A549 (cell line): ENCODE measurements around the gene RBM25. TPM values are rescaled to one million over a fixed set of nuclear protein-coding genes. Genes with fewer than 3 reads are reported as not detected.

ENCODE experiments used
- ATAC-seq, 2 experiments: fragments of 200-7000 bp in 1 of 2; fragments of >200 bp in 1 of 2; cut with Nextera tagmentation in 1 of 2; cut with Tn5 transposase in 1 of 2; 3 replicates each; pipeline versions ENCODE4 v1.8.0 to v1.9.1; 2018 to 2020; ENCODE audit warnings: mild to moderate bottlenecking in 1 of 2, moderate library complexity in 1 of 2
- CTCF ChIA-PET: fragments of 300-600 bp; sonication (Branson Sonifier 250); formaldehyde crosslinking; extraction: SDS; loops from one replicate; lab custom pipeline; 2021; ENCODE audit warnings: antibody characterized with exemption, inconsistent platforms; lab: Yijun Ruan, JAX
- POLR2A ChIA-PET: fragments of 350-600 bp; formaldehyde crosslinking; extraction: SDS; loops from one replicate; lab custom pipeline; 2021; ENCODE audit warnings: antibody characterized with exemption, inconsistent platforms; lab: Yijun Ruan, JAX
- DNase-seq, 2 experiments: peaks; one replicate each; pipeline versions ENCODE4 v3.0.0 to v3.0.0-alpha.2; 2011 to 2016; ENCODE audit warnings: low read depth in 1 of 2, low spot score in 1 of 2
- FAIRE-seq: peaks from 2 replicates; lab custom pipeline; 2011; peaks lifted over from hg19 to GRCh38; lab: Jason Lieb, UNC
- H3K27ac ChIP-seq, 2 experiments: fragments of >200 bp; sonication (Bioruptor Twin); formaldehyde crosslinking; 3 replicates each; pipeline ENCODE4 v1.5.1; 2016 to 2017
- H3K4me1 ChIP-seq: fragments of >200 bp; sonication (Bioruptor Twin); formaldehyde crosslinking; 3 replicates; pipeline ENCODE4 v1.6.1; 2016
- H3K4me2 ChIP-seq: fragments of >200 bp; sonication (Bioruptor Twin); formaldehyde crosslinking; 3 replicates; pipeline ENCODE4 v1.6.1; 2016
- H3K4me3 ChIP-seq: fragments of >200 bp; sonication (Bioruptor Twin); formaldehyde crosslinking; 3 replicates; pipeline ENCODE4 v1.5.1; 2016
- H3K9me3 ChIP-seq: fragments of >200 bp; sonication (Bioruptor Twin); formaldehyde crosslinking; 3 replicates; pipeline ENCODE4 v1.6.1; 2016
- CBX2 ChIP-seq: fragments of 200-600 bp; sonication (generic); IDR thresholded peaks from 2 replicates; pipeline ENCODE4 v1.6.1; 2016; ENCODE audit warnings: low read depth, mild to moderate bottlenecking, borderline replicate concordance
- CHD4 ChIP-seq: fragments of 200-600 bp; sonication (generic); IDR thresholded peaks from 2 replicates; pipeline ENCODE4 v1.6.1; 2016; ENCODE audit warnings: antibody characterized with exemption, mild to moderate bottlenecking, borderline replicate concordance
- EHF ChIP-seq: fragments of 250-450 bp; sonication (Bioruptor Pico); IDR thresholded peaks from 2 replicates; pipeline ENCODE4 v1.5.0; 2020; ENCODE audit warnings: mild to moderate bottlenecking
- EHMT2 ChIP-seq: fragments of 200-600 bp; sonication (generic); IDR thresholded peaks from 2 replicates; pipeline ENCODE4 v1.6.1; 2016; ENCODE audit warnings: antibody characterized with exemption, low read depth, mild to moderate bottlenecking, moderate library complexity
- EP300 ChIP-seq, 2 experiments: fragments of >200 bp; sonication (Bioruptor Twin); formaldehyde crosslinking; IDR thresholded peaks; 2 replicates in 1 of 2; 3 replicates in 1 of 2; pipeline ENCODE4 v1.6.1; 2016 to 2017
- FOSB ChIP-seq: fragments of 250-450 bp; sonication (Bioruptor Pico); IDR thresholded peaks from 2 replicates; pipeline ENCODE4 v1.5.0; 2020; ENCODE audit warnings: mild to moderate bottlenecking, moderate library complexity
- FOXS1 ChIP-seq: fragments of 250-450 bp; sonication (Bioruptor Pico); IDR thresholded peaks from 2 replicates; pipeline ENCODE4 v1.5.0; 2020; ENCODE audit warnings: mild to moderate bottlenecking, moderate library complexity
- GATA3 ChIP-seq: IDR thresholded peaks from 2 replicates; pipeline ENCODE4 v1.6.1; 2012; ENCODE audit warnings: borderline replicate concordance
- HDAC2 ChIP-seq: fragments of 200-600 bp; sonication (generic); IDR thresholded peaks from 2 replicates; pipeline ENCODE4 v1.6.1; 2016
- HEYL ChIP-seq: fragments of 250-450 bp; sonication (Bioruptor Pico); IDR thresholded peaks from 2 replicates; pipeline ENCODE4 v1.8.0; 2021; ENCODE audit warnings: mild to moderate bottlenecking, moderate library complexity
- HOXA7 ChIP-seq: fragments of 250-450 bp; sonication (Bioruptor Pico); IDR thresholded peaks from 2 replicates; pipeline ENCODE4 v1.5.0; 2020; ENCODE audit warnings: mild to moderate bottlenecking, moderate library complexity
- HOXB13 ChIP-seq: fragments of 250-450 bp; sonication (Bioruptor Pico); IDR thresholded peaks from 2 replicates; pipeline ENCODE4 v1.5.0; 2020; ENCODE audit warnings: low read depth, mild to moderate bottlenecking, moderate library complexity
- HOXB5 ChIP-seq: fragments of 250-450 bp; sonication (Bioruptor Pico); IDR thresholded peaks from 2 replicates; pipeline ENCODE4 v1.5.0; 2020; ENCODE audit warnings: mild to moderate bottlenecking, moderate library complexity
- JUN ChIP-seq, 2 experiments: fragments of >200 bp; sonication (Bioruptor Twin); formaldehyde crosslinking; IDR thresholded peaks; 2 replicates in 1 of 2; 3 replicates in 1 of 2; pipeline ENCODE4 v1.6.1; 2016 to 2017
- JUNB ChIP-seq: fragments of >200 bp; sonication (Bioruptor Twin); formaldehyde crosslinking; IDR thresholded peaks from 2 replicates; pipeline ENCODE4 v1.6.1; 2016
- KDM1A ChIP-seq: fragments of 200-600 bp; sonication (generic); IDR thresholded peaks from 2 replicates; pipeline ENCODE4 v1.6.1; 2016; ENCODE audit warnings: low read depth, mild to moderate bottlenecking
- KDM5A ChIP-seq: fragments of 200-600 bp; sonication (generic); IDR thresholded peaks from 2 replicates; pipeline ENCODE4 v1.6.1; 2016; ENCODE audit warnings: antibody characterized with exemption, mild to moderate bottlenecking
- MAFK ChIP-seq: fragments of 450-650 bp; IDR thresholded peaks from 2 replicates; pipeline ENCODE4 v1.6.1; 2014; ENCODE audit not compliant: partially characterized antibody
- NFE2L2 ChIP-seq: fragments of 150-350 bp; conservative IDR thresholded peaks from 2 replicates; pipeline ENCODE4 v1.6.1; 2014; ENCODE audit warnings: low read length
- NR3C1 ChIP-seq: fragments of >200 bp; sonication (Bioruptor Twin); formaldehyde crosslinking; IDR thresholded peaks from 3 replicates; pipeline ENCODE4 v1.6.1; 2017
- POLR2A ChIP-seq: IDR thresholded peaks from 2 replicates; pipeline ENCODE4 v1.6.1; 2012; ENCODE audit warnings: mild to moderate bottlenecking, low read length
- POLR2AphosphoS2 ChIP-seq: conservative IDR thresholded peaks from 2 replicates; pipeline ENCODE4 v1.6.1; 2012; ENCODE audit warnings: low read length, improper control_type of control experiment, inconsistent platforms
- SMC3 ChIP-seq: fragments of >200 bp; sonication (Bioruptor Twin); formaldehyde crosslinking; IDR thresholded peaks from 3 replicates; pipeline ENCODE4 v1.6.1; 2018; ENCODE audit warnings: inconsistent platforms
- SREBF2 ChIP-seq: fragments of 450-650 bp; IDR thresholded peaks from 2 replicates; pipeline ENCODE4 v1.6.1; 2014; ENCODE audit warnings: mild to moderate bottlenecking, moderate library complexity
- ZNF302 ChIP-seq: fragments of 250-450 bp; sonication (Bioruptor Pico); IDR thresholded peaks from 2 replicates; pipeline ENCODE4 v1.9.0; 2021; ENCODE audit warnings: inconsistent platforms, mild to moderate bottlenecking, moderate library complexity
- ZSCAN20 ChIP-seq: fragments of 250-450 bp; sonication (Bioruptor Pico); IDR thresholded peaks from 2 replicates; pipeline ENCODE4 v1.8.0; 2022; ENCODE audit warnings: mild to moderate bottlenecking, moderate library complexity
- WGBS: methylation state at CpG from one replicate; pipeline ENCODE4 v1.1.6; 2017; ENCODE audit errors: missing lambda C conversion rate; 5-methylcytosine and 5-hydroxymethylcytosine counted together
- polyA plus RNA-seq, 4 experiments: library from polyadenylated mRNA; depleted of rRNA in 3 of 4; stranded (reverse); fragments of >200 nt; fragmentation: RNase III in 1 of 4; extraction: RNeasy Plus Mini Kit Qiagen cat#74134 plus additional on column Dnase treatment in 1 of 4; gene quantifications; 2 replicates in 3 of 4; 3 replicates in 1 of 4; pipeline ENCODE4 v1.2.3, GENCODE V29; 2011 to 2017
- TF ChIP-seq, protein P1 (sequence below): IDR thresholded peaks from 2 replicates; pipeline ENCODE4 v1.6.1; 2012
- TF ChIP-seq, protein P2 (sequence below): fragments of >200 bp; sonication (Bioruptor Twin); formaldehyde crosslinking; IDR thresholded peaks from 3 replicates; pipeline ENCODE4 v1.6.1; 2016
- TF ChIP-seq, protein P3 (sequence below): fragments of >200 bp; sonication (Bioruptor Twin); formaldehyde crosslinking; IDR thresholded peaks from 3 replicates; pipeline ENCODE4 v1.5.1; 2016
- TF ChIP-seq, protein P4 (sequence below): fragments of 450-650 bp; IDR thresholded peaks from 2 replicates; pipeline ENCODE4 v1.6.1; 2014; ENCODE audit warnings: antibody characterized with exemption
- TF ChIP-seq, protein P5 (sequence below): IDR thresholded peaks from 2 replicates; pipeline ENCODE4 v1.6.1; 2012; ENCODE audit warnings: low read depth, borderline replicate concordance
- TF ChIP-seq, protein P6 (sequence below): fragments of 250-450 bp; sonication (Bioruptor Pico); IDR thresholded peaks from 2 replicates; pipeline ENCODE4 v1.5.0; 2020; ENCODE audit warnings: low read depth, mild to moderate bottlenecking, moderate library complexity

RBM25 gene
- polyA plus RNA-seq, 2 of the 4 experiments (the other 2 are of a cell fraction): 65.1 to 87.0 TPM

DNA sequence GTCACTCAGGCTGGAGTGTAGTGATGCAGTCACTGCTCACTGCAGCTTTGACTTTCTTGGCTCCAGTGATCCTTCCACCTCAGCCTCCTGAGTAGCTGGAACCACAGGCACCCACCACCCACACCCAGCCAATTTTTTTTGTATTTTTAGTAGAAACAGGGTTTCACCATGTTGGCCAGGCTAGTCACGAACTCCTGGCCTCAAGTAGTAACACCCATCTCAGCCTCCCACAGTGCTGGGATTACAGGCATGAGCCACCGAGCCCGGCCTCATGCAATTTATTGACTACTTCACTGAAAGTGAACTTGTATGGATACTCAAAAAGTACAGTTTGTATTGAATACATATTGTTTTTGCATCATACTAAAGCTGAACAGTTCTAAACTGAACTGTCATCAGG, 87.0 kb downstream of the RBM25 start:
- ATAC-seq (no peak), DNase-seq (no peak), FAIRE-seq (no peak)
- ChIA-PET POLR2A (no interaction called here), CTCF (interaction anchor here (1.9 kb wide), 1 partner anchor 28 kb away, joined by 7 read pairs; no protein-coding TSS in a partner anchor)
- H3K27ac ChIP-seq: no peak overlapping the region
- peaks cover 10% of the 10 kb centered on the region; the same call in 2 of the 3 replicates for H3K4me1 ChIP-seq
- no peak overlapping the region for H3K4me3 ChIP-seq
- TF ChIP-seq ZNF302: no peak
- TF ChIP-seq KDM5A: no peak
- H3K4me2 ChIP-seq: no peak overlapping the region
- no peaks in the 10 kb centered on the region for H3K9me3 ChIP-seq
- WGBS: 90% methylated on average over 3 of the region's 3 CpGs

DNA sequence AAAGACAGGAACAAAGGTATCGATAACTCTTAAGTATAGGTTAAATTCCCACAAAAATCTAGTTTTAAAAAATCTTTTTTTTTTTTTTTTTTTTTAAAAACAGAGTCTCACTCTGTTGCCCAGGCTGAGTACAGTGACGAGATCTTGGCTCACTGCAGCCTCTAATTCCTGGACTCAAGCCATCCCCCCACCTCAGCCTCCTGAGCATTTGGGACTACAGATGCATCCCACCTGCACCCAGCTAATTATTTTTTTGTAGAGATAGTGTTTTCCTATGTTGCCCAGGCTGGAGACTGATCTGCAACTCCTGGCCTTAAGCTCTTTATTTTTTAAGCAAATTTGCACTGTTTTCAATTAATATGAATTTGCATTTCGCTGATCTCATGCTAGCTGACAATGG, 87.8 kb downstream of the RBM25 start:
- no peaks in the 10 kb centered on the region for H3K9me3 ChIP-seq
- no peak overlapping the region for H3K4me2 ChIP-seq
- 90% methylated on average over 3 of the region's 3 CpGs for WGBS
- no peak overlapping the region for H3K4me3 ChIP-seq
- peaks cover 10% of the 10 kb centered on the region; the same call in 2 of the 3 replicates for H3K4me1 ChIP-seq
- DNase-seq: no peak
- no peak for TF ChIP-seq POLR2A
- TF ChIP-seq ZSCAN20 (CRISPR knock-in tag): no peak
- no peak for TF ChIP-seq CBX2
- no peak for TF ChIP-seq EHF
- no peak for TF ChIP-seq FOSB (CRISPR knock-in tag)
- TF ChIP-seq ZNF302: no peak
- TF ChIP-seq HEYL (CRISPR knock-in tag): no peak
- TF ChIP-seq EHMT2: no peak
- no peak for TF ChIP-seq HOXB5 (CRISPR knock-in tag)
- no peak for TF ChIP-seq EP300 (IDR thresholded peaks at IDR 0.05)
- TF ChIP-seq POLR2AphosphoS2: no peak
- no peak for TF ChIP-seq HDAC2
- TF ChIP-seq FOXS1 (CRISPR knock-in tag): no peak
- no peak for TF ChIP-seq JUN (IDR thresholded peaks at IDR 0.05)
- no peak for TF ChIP-seq SREBF2
- no peak for TF ChIP-seq CHD4
- no peak for TF ChIP-seq NR3C1
- TF ChIP-seq, protein P1, sequence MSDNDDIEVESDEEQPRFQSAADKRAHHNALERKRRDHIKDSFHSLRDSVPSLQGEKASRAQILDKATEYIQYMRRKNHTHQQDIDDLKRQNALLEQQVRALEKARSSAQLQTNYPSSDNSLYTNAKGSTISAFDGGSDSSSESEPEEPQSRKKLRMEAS: no peak
- no peak for TF ChIP-seq HOXB13 (CRISPR knock-in tag)
- TF ChIP-seq, all 56 proteins: peak for 0
- no peak overlapping the region for H3K27ac ChIP-seq
- ChIA-PET CTCF (interaction anchor here (1.9 to 2.2 kb wide), 2 partner anchors 14 to 27 kb away, joined by 5 to 7 read pairs; no protein-coding TSS in a partner anchor), POLR2A (no interaction called here)
- ATAC-seq: no peak
- FAIRE-seq: no peak

DNA sequence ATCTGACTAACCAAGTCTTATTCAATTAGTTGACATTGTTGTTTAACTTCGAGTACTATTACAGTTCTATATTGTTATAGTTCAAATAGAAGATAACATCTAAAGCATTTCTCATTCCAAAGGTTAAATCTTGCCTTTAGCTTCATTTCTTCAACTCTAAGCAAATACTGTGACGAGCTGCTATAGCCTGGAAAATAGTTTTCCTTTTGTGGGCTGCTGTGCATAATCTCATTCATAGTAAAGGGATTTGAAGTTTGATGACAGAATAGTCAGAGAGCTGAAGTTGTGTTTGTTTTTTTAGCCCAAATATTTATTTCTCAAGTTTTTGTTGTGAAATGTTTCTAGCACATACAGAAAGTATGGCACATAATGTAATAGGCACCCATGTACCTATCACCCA, 91.4 kb downstream of the RBM25 start:
- FAIRE-seq (no peak), ATAC-seq (no peak; a peak in 1 of 6 replicates), DNase-seq (no peak)
- Histone ChIP-seq H3K4me3 (no peak overlapping the region), H3K4me1 (peaks cover 10% of the 10 kb centered on the region; the same call in 2 of the 3 replicates), H3K4me2 (no peak overlapping the region), H3K9me3 (no peaks in the 10 kb centered on the region), H3K27ac (no peak overlapping the region)
- TF ChIP-seq, protein P2, sequence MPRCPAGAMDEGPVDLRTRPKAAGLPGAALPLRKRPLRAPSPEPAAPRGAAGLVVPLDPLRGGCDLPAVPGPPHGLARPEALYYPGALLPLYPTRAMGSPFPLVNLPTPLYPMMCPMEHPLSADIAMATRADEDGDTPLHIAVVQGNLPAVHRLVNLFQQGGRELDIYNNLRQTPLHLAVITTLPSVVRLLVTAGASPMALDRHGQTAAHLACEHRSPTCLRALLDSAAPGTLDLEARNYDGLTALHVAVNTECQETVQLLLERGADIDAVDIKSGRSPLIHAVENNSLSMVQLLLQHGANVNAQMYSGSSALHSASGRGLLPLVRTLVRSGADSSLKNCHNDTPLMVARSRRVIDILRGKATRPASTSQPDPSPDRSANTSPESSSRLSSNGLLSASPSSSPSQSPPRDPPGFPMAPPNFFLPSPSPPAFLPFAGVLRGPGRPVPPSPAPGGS: no peak
- TF ChIP-seq, protein P3, sequence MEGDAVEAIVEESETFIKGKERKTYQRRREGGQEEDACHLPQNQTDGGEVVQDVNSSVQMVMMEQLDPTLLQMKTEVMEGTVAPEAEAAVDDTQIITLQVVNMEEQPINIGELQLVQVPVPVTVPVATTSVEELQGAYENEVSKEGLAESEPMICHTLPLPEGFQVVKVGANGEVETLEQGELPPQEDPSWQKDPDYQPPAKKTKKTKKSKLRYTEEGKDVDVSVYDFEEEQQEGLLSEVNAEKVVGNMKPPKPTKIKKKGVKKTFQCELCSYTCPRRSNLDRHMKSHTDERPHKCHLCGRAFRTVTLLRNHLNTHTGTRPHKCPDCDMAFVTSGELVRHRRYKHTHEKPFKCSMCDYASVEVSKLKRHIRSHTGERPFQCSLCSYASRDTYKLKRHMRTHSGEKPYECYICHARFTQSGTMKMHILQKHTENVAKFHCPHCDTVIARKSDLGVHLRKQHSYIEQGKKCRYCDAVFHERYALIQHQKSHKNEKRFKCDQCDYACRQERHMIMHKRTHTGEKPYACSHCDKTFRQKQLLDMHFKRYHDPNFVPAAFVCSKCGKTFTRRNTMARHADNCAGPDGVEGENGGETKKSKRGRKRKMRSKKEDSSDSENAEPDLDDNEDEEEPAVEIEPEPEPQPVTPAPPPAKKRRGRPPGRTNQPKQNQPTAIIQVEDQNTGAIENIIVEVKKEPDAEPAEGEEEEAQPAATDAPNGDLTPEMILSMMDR: no peak
- TF ChIP-seq MAFK: no peak
- no peak for TF ChIP-seq JUNB
- TF ChIP-seq EHF: no peak
- TF ChIP-seq EP300 (IDR thresholded peaks at IDR 0.05): no peak
- no peak for TF ChIP-seq NFE2L2
- TF ChIP-seq SMC3: no peak
- TF ChIP-seq, protein P4, sequence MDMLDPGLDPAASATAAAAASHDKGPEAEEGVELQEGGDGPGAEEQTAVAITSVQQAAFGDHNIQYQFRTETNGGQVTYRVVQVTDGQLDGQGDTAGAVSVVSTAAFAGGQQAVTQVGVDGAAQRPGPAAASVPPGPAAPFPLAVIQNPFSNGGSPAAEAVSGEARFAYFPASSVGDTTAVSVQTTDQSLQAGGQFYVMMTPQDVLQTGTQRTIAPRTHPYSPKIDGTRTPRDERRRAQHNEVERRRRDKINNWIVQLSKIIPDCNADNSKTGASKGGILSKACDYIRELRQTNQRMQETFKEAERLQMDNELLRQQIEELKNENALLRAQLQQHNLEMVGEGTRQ: no peak
- no peak for TF ChIP-seq GATA3
- TF ChIP-seq, protein P5, sequence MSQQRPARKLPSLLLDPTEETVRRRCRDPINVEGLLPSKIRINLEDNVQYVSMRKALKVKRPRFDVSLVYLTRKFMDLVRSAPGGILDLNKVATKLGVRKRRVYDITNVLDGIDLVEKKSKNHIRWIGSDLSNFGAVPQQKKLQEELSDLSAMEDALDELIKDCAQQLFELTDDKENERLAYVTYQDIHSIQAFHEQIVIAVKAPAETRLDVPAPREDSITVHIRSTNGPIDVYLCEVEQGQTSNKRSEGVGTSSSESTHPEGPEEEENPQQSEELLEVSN: no peak
- TF ChIP-seq, protein P6, sequence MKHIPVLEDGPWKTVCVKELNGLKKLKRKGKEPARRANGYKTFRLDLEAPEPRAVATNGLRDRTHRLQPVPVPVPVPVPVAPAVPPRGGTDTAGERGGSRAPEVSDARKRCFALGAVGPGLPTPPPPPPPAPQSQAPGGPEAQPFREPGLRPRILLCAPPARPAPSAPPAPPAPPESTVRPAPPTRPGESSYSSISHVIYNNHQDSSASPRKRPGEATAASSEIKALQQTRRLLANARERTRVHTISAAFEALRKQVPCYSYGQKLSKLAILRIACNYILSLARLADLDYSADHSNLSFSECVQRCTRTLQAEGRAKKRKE (CRISPR knock-in tag): no peak
- TF ChIP-seq HOXB5 (CRISPR knock-in tag): no peak
- TF ChIP-seq KDM1A: no peak
- TF ChIP-seq HOXA7 (CRISPR knock-in tag): no peak
- ChIA-PET POLR2A (no interaction called here), CTCF (interaction anchor here (1.0 to 1.3 kb wide), 2 partner anchors 145 to 359 kb away, joined by 3 to 4 read pairs; no protein-coding TSS in a partner anchor)
- WGBS: 46% methylated on average over 2 of the region's 2 CpGs
